ENCODE measurements around the gene AIG1. TPM values are rescaled to one million over a fixed set of nuclear protein-coding genes. Genes with fewer than 3 reads are reported as not detected.

The AIG1 gene
- total RNA-seq, 6 donors from 2014 or later: 6.3 to 26.6 (median 20.8) TPM

- TF ChIP-seq POLR2AphosphoS5 (IDR thresholded peaks at IDR 0.05): no peak
- no peak for TF ChIP-seq EP300 (IDR thresholded peaks at IDR 0.05)
- TF ChIP-seq POLR2A (IDR thresholded peaks at IDR 0.05): no peak
- no peak for TF ChIP-seq CTCF (IDR thresholded peaks at IDR 0.05)
- H3K4me3 ChIP-seq: no peak overlapping the region
- 91 to 92% methylated on average over 10 to 11 of the region's 12 CpGs for WGBS, 2 donors
Observed at GRCh38 chr6:143176090-143177021, 115.7 kb downstream of the AIG1 start.

GRCh38 chr6:143177706-143178105 is 117.0 kb downstream of the AIG1 start:
- Histone ChIP-seq H3K4me1 (no peaks in the 10 kb centered on the region), H3K27me3 (no peaks in the 10 kb centered on the region), H3K9me3 (peaks cover 0 to 5% (median 0%) of the 10 kb centered on the region in 4 donors), H3K4me3 (no peak overlapping the region), H3K36me3 (no peaks in the 10 kb centered on the region), H3K27ac (no peak overlapping the region)
- peak in 1 of 2 donors; percentile 16 for ATAC-seq (ENCODE audit: low FRiP score in 2 of 2)
- TF ChIP-seq POLR2A (IDR thresholded peaks at IDR 0.05) (no peak), POLR2AphosphoS5 (IDR thresholded peaks at IDR 0.05) (no peak), EP300 (IDR thresholded peaks at IDR 0.05) (no peak), CTCF (IDR thresholded peaks at IDR 0.05) (no peak)
- peak in 1 of 2 donors; percentile 21 for DNase-seq
- WGBS, 2 donors: 100% methylated on average over 2 to 4 of the region's 4 CpGs

More at GRCh38 chr6:143176090-143177021, 115.7 kb downstream of the AIG1 start:
- Histone ChIP-seq H3K9me3 (peaks cover 0 to 5% (median 0%) of the 10 kb centered on the region in 4 donors), H3K4me1 (no peaks in the 10 kb centered on the region), H3K36me3 (no peaks in the 10 kb centered on the region), H3K27ac (no peak overlapping the region), H3K27me3 (no peaks in the 10 kb centered on the region)
- ATAC-seq (ENCODE audit: low FRiP score in 2 of 2): peak in 1 of 2 donors; percentile 53
- no peak for DNase-seq

DNA sequence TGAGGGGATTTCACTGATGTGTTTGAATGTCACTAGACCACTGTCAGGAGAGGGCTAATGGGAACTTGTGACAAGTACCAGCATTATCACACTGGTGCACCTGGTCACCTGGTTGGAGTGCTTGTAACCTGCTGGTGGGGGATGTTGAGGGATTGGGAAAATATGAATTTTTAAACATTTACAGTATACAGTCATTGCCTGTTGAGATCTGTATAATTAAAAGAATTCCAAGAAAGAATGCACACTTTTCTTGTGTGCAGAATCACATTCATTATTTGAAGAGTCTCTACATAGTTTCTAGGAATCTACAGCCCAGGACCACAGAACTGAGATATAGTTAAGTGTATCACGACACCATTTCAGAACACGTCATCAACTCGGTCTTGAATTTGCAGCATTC is 118.4 kb downstream of the AIG1 start:
- H3K27ac ChIP-seq: no peak overlapping the region
- no peak for DNase-seq
- ATAC-seq (ENCODE audit: low FRiP score in 2 of 2): no peak
- H3K4me1 ChIP-seq: no peaks in the 10 kb centered on the region
- H3K27me3 ChIP-seq: no peaks in the 10 kb centered on the region
- H3K36me3 ChIP-seq: no peaks in the 10 kb centered on the region
- 86 to 98% methylated on average over 3 of the region's 3 CpGs for WGBS, 2 donors
- no peak overlapping the region for H3K4me3 ChIP-seq
- peaks cover 0 to 5% (median 0%) of the 10 kb centered on the region in 4 donors for H3K9me3 ChIP-seq
- no peak for TF ChIP-seq POLR2A (IDR thresholded peaks at IDR 0.05)
- no peak for TF ChIP-seq CTCF (IDR thresholded peaks at IDR 0.05)
- no peak for TF ChIP-seq POLR2AphosphoS5 (IDR thresholded peaks at IDR 0.05)
- TF ChIP-seq EP300 (IDR thresholded peaks at IDR 0.05): no peak

DNA sequence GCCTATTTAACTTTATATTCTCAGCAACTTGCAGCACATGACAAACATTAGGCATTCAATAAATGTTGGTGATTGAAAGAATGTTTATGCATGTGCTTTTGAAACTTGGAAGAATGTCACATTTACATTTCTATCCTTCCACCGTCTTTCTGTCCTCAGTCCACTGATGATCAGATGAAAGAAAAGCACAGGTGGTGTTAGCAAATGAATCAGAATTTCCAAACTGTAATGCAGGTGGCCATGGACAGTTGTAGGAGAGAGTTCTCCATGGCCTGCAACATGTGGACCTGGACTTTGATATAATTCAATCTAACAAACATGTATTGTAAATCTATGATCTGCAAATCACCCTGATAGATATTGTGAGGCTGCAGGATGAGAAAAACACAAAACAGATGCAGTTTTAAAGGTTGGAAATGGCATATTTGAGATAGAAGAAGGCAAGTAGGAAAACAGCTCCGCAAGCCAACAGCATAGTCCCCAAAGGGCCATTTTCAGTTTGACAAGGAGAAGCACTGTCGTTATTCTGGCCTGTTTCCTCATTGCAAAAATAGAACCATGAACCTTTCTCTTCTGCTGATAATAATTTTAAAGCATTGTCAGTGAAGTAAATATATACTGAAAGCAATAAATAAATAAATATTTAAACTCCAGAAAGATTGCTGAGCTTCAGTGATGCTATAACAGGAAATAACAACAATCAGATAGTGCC is 119.4 kb downstream of the AIG1 start:
- H3K9me3 ChIP-seq: peaks cover 0 to 2% (median 0%) of the 10 kb centered on the region in 4 donors
- DNase-seq: no peak
- 76 to 80% methylated on average over 3 of the region's 3 CpGs for WGBS, 2 donors
- no peaks in the 10 kb centered on the region for H3K4me1 ChIP-seq
- no peaks in the 10 kb centered on the region for H3K27me3 ChIP-seq
- H3K27ac ChIP-seq: no peak overlapping the region
- ATAC-seq (ENCODE audit: low FRiP score in 2 of 2): no peak
- H3K36me3 ChIP-seq: no peaks in the 10 kb centered on the region
- H3K4me3 ChIP-seq: no peak overlapping the region
- no peak for TF ChIP-seq POLR2A (IDR thresholded peaks at IDR 0.05)
- TF ChIP-seq EP300 (IDR thresholded peaks at IDR 0.05): no peak
- TF ChIP-seq POLR2AphosphoS5 (IDR thresholded peaks at IDR 0.05): no peak
- TF ChIP-seq CTCF (IDR thresholded peaks at IDR 0.05): no peak
